ENCODE data around the gene HOXD3. TPM values are rescaled to one million over a fixed set of nuclear protein-coding genes. Genes with fewer than 3 reads are reported as not detected.

HOXD3 gene
- polyA plus RNA-seq, 2 of the 4 experiments (the other 2 are of a cell fraction): 0.18 to 0.27 TPM

DNA sequence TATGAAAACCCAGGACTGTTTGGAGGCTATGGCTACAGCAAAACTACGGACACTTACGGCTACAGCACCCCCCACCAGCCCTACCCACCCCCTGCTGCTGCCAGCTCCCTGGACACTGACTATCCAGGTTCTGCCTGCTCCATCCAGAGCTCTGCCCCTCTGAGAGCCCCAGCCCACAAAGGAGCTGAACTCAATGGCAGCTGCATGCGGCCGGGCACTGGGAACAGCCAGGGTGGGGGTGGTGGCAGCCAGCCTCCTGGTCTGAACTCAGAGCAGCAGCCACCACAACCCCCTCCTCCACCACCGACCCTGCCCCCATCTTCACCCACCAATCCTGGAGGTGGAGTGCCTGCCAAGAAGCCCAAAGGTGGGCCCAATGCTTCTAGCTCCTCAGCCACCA is 12.1 kb downstream of the HOXD3 start:
- ChIA-PET CTCF (interaction anchor here (2.2 kb wide), 1 partner anchor 29 kb away, joined by 8 read pairs; no protein-coding TSS in a partner anchor), POLR2A (no interaction called here)
- FAIRE-seq (no peak), DNase-seq (ENCODE audit: low read depth in 1 of 2, low spot score in 1 of 2) (no peak), ATAC-seq (no peak)
- no peak for TF ChIP-seq KDM5A (IDR thresholded peaks at IDR 0.05)
- no peak for TF ChIP-seq NR3C1 (IDR thresholded peaks at IDR 0.05)
- no peak for TF ChIP-seq HOXA7 (CRISPR knock-in tag; IDR thresholded peaks at IDR 0.05)
- TF ChIP-seq TFCP2L1 (CRISPR knock-in tag; IDR thresholded peaks at IDR 0.05): no peak
- TF ChIP-seq SREBF2 (IDR thresholded peaks at IDR 0.05): no peak
- no peak for TF ChIP-seq PBX3 (IDR thresholded peaks at IDR 0.05)
- WGBS (ENCODE audit: missing lambda C conversion rate): 82% methylated on average over 5 of the region's 5 CpGs
- H3K4me3 ChIP-seq: no peak overlapping the region
- no peak overlapping the region for H3K27ac ChIP-seq
- peaks cover 4% of the 10 kb centered on the region; the same call in 1 of the 3 replicates for H3K4me1 ChIP-seq
- no peaks in the 10 kb centered on the region for H3K9me3 ChIP-seq
- H3K4me2 ChIP-seq: no peak overlapping the region

GRCh38 chr2:176169711-176170110 is 12.6 kb downstream of the HOXD3 start:
- no peak overlapping the region for H3K27ac ChIP-seq
- ChIA-PET POLR2A (no interaction called here), CTCF (interaction anchor here (2.2 kb wide), 1 partner anchor 29 kb away, joined by 8 read pairs; no protein-coding TSS in a partner anchor)
- TF ChIP-seq RNF2 (IDR thresholded peaks at IDR 0.05; ENCODE audit: borderline replicate concordance, low read depth): no peak
- no peak overlapping the region for H3K4me2 ChIP-seq
- ATAC-seq: no peak
- no peak for FAIRE-seq
- no peaks in the 10 kb centered on the region for H3K9me3 ChIP-seq
- no peak for DNase-seq (ENCODE audit: low read depth in 1 of 2, low spot score in 1 of 2)
- no peak overlapping the region for H3K4me3 ChIP-seq
- H3K4me1 ChIP-seq: peaks cover 6% of the 10 kb centered on the region; the same call in 1 of the 3 replicates
- 56% methylated on average over 2 of the region's 2 CpGs for WGBS (ENCODE audit: missing lambda C conversion rate)

DNA sequence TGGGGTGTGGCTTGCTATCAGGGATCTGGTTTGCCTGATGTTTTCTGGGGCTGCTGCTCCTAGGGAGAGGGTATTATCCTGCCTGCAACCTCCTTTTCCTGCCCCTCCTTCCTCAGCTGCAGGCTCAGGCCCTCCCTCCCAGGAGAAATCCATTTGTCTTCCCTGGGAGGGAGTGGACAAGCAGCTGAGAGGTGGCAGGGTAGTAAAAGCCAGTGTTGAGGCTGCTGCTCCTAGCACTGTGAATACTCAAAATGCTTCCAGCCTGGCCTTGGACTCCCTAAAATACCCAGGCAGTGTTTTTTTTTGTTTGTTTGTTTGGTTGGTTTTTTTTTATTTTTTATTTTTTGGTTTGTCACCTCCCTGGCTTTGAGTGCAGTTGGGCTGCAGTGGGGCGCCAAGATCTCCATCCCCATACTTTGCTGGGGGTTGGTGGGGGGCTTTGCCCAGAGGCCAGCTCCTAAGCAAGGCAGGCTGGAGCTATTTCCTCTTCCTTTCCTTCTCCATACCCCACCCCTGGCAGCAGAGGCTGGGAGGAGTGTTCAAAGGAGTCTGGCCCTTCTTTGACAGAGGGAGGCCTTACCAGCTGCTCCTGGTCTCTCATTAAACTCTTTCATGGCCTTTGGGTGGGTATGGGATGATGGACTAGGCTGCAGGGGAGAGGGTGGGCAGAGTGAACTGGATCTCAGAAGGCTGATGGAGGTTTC is 13.6 kb downstream of the HOXD3 start:
- ChIA-PET CTCF (interaction anchor here (2.2 kb wide), 1 partner anchor 30 kb away, joined by 8 read pairs; no protein-coding TSS in a partner anchor), POLR2A (no interaction called here)
- Histone ChIP-seq H3K27ac (no peak overlapping the region), H3K9me3 (no peaks in the 10 kb centered on the region), H3K4me1 (peaks cover 6% of the 10 kb centered on the region; the same call in 1 of the 3 replicates), H3K4me2 (no peak overlapping the region), H3K4me3 (no peak overlapping the region)
- TF ChIP-seq MAX (IDR thresholded peaks at IDR 0.05) (no peak), ESRRA (IDR thresholded peaks at IDR 0.05; ENCODE audit: borderline replicate concordance, low read length) (no peak)
- DNase-seq (ENCODE audit: low read depth in 1 of 2, low spot score in 1 of 2): no peak
- no peak for FAIRE-seq
- 73% methylated on average over 1 of the region's 1 CpG for WGBS (ENCODE audit: missing lambda C conversion rate)
- no peak for ATAC-seq

DNA sequence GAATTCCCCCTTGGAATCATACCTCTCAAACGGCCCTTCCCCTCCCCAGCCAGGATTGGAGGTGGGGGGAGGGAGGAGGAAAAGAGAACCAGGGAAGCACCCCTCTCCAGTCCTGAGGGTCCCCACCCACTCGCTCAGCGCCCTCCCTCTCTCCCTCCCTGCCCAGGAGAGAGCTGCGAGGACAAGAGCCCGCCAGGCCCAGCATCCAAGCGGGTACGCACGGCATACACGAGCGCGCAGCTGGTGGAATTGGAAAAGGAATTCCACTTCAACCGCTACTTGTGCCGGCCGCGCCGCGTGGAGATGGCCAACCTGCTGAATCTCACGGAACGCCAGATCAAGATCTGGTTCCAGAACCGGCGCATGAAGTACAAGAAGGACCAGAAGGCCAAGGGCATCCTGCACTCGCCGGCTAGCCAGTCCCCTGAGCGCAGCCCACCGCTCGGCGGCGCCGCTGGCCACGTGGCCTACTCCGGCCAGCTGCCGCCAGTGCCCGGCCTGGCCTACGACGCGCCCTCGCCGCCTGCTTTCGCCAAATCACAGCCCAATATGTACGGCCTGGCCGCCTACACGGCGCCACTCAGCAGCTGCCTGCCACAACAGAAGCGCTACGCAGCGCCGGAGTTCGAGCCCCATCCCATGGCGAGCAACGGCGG is 14.4 kb downstream of the HOXD3 start:
- DNase-seq (ENCODE audit: low read depth in 1 of 2, low spot score in 1 of 2) (no peak), FAIRE-seq (no peak), ATAC-seq (no peak)
- Histone ChIP-seq H3K4me1 (peaks cover 6% of the 10 kb centered on the region; the same call in 1 of the 3 replicates), H3K9me3 (no peaks in the 10 kb centered on the region), H3K4me3 (no peak overlapping the region), H3K27ac (no peak overlapping the region), H3K4me2 (no peak overlapping the region)
- ChIA-PET POLR2A (no interaction called here), CTCF (no interaction called here)
- WGBS (ENCODE audit: missing lambda C conversion rate): 92% methylated on average over 32 of the region's 51 CpGs
- TF ChIP-seq SREBF2 (IDR thresholded peaks at IDR 0.05) (no peak), RCOR1 (IDR thresholded peaks at IDR 0.05; ENCODE audit: low read depth, low read length) (no peak), POLR2A (IDR thresholded peaks at IDR 0.05; ENCODE audit: low read length) (no peak), TP53 (CRISPR knock-in tag; IDR thresholded peaks at IDR 0.05) (no peak), FOSB (CRISPR knock-in tag; IDR thresholded peaks at IDR 0.05) (no peak), KDM1A (IDR thresholded peaks at IDR 0.05; ENCODE audit: low read depth) (no peak), NFE2L2 (conservative IDR thresholded peaks at IDR 0.05; ENCODE audit: low read length) (no peak), RNF2 (IDR thresholded peaks at IDR 0.05; ENCODE audit: borderline replicate concordance, low read depth) (no peak), MAX (IDR thresholded peaks at IDR 0.05) (no peak), POLR2AphosphoS2 (conservative IDR thresholded peaks at IDR 0.05; ENCODE audit: low read length) (no peak), NPAS2 (CRISPR knock-in tag; IDR thresholded peaks at IDR 0.05; ENCODE audit: borderline replicate concordance) (no peak), HES2 (IDR thresholded peaks at IDR 0.05) (no peak), CEBPB (IDR thresholded peaks at IDR 0.05) (no peak)
- TF ChIP-seq, protein P1, sequence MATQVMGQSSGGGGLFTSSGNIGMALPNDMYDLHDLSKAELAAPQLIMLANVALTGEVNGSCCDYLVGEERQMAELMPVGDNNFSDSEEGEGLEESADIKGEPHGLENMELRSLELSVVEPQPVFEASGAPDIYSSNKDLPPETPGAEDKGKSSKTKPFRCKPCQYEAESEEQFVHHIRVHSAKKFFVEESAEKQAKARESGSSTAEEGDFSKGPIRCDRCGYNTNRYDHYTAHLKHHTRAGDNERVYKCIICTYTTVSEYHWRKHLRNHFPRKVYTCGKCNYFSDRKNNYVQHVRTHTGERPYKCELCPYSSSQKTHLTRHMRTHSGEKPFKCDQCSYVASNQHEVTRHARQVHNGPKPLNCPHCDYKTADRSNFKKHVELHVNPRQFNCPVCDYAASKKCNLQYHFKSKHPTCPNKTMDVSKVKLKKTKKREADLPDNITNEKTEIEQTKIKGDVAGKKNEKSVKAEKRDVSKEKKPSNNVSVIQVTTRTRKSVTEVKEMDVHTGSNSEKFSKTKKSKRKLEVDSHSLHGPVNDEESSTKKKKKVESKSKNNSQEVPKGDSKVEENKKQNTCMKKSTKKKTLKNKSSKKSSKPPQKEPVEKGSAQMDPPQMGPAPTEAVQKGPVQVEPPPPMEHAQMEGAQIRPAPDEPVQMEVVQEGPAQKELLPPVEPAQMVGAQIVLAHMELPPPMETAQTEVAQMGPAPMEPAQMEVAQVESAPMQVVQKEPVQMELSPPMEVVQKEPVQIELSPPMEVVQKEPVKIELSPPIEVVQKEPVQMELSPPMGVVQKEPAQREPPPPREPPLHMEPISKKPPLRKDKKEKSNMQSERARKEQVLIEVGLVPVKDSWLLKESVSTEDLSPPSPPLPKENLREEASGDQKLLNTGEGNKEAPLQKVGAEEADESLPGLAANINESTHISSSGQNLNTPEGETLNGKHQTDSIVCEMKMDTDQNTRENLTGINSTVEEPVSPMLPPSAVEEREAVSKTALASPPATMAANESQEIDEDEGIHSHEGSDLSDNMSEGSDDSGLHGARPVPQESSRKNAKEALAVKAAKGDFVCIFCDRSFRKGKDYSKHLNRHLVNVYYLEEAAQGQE (IDR thresholded peaks at IDR 0.05): no peak

All from A549 (cell line).